Sigmoid colon (tissue), 4 donors: ENCODE measurements around the gene USH1C.

Experiments used
- CTCF ChIP-seq, 4 experiments: fragments of 450-650 bp in 3 of 4; fragments of 200-600 bp in 1 of 4; IDR thresholded peaks; one replicate each; pipeline ENCODE4 v1.5.1; 2016 to 2019; ENCODE audit warnings: antibody characterized with exemption in 4 of 4, mild to moderate bottlenecking in 3 of 4, moderate library complexity in 2 of 4
- EP300 ChIP-seq, 4 donors: sonication (generic); formaldehyde crosslinking; IDR thresholded peaks; one replicate each; pipeline ENCODE4 v1.6.1; 2017; ENCODE audit warnings: antibody characterized with exemption in 4 of 4
- POLR2A ChIP-seq, 2 donors: fragments of 450-650 bp; IDR thresholded peaks; one replicate each; pipeline ENCODE4 v1.6.1; 2016; ENCODE audit warnings: antibody characterized with exemption in 2 of 2, mild to moderate bottlenecking in 2 of 2, moderate library complexity in 2 of 2
- POLR2AphosphoS5 ChIP-seq, 4 donors: sonication (generic); formaldehyde crosslinking; IDR thresholded peaks; one replicate each; pipeline ENCODE4 v1.6.1; 2017; ENCODE audit warnings: antibody characterized with exemption in 4 of 4

GRCh38 chr11:17546240-17546639, 2.0 kb upstream of the USH1C start:
- TF ChIP-seq EP300 (IDR thresholded peaks at IDR 0.05): no peak
- no peak for TF ChIP-seq CTCF (IDR thresholded peaks at IDR 0.05)
- TF ChIP-seq POLR2AphosphoS5 (IDR thresholded peaks at IDR 0.05): no peak
- TF ChIP-seq POLR2A (IDR thresholded peaks at IDR 0.05): no peak
